Measurements from ENCODE around the gene TXLNA. TPM values are rescaled to one million over a fixed set of nuclear protein-coding genes. Genes with fewer than 3 reads are reported as not detected.
A peak's percentile ranks its signal among the peaks of the same experiment; 100 is the strongest.

TXLNA gene
- total RNA-seq, 1 experiment from 2014 or later, result 49.8 TPM

- TF ChIP-seq NR1H2 (CRISPR knock-in tag; IDR thresholded peaks at IDR 0.05), result no peak
- no peak for TF ChIP-seq ZNF138 (CRISPR knock-in tag; conservative IDR thresholded peaks at IDR 0.05)
These were observed 42.1 kb downstream of the TXLNA start (continued) for GRCh38 chr1:32221581-32221979.

GRCh38 chr1:32221980-32222755 lies 42.7 kb downstream of the TXLNA start, which contains the start of the genes EIF3I and TMEM234:
TSS of gene EIF3I (plus strand) at chr1:32222407. CDS start at chr1:32222442, 35 bp downstream.
TSS of gene TMEM234 (minus strand) at chr1:32222353. CDS start at chr1:32222322, 31 bp downstream.
- Mint-ChIP-seq H3K9me3 (no peaks in the 10 kb centered on the region), H3K27me3 (ENCODE audit: low read depth) (no peaks in the 10 kb centered on the region), H3K4me1 (peaks cover 13% of the 10 kb centered on the region), H3K36me3 (peaks cover 18% of the 10 kb centered on the region), H3K4me3 (peak within 1 kb of the TSS; percentile 95), H3K27ac (peak within 1 kb of the TSS; percentile 91)
- ChIA-PET POLR2A (interaction anchor here (1.2 kb wide), 1 partner anchor 23 kb away, joined by 3 read pairs; no protein-coding TSS in a partner anchor), CTCF (interaction anchor here (0.6 to 3.5 kb wide), 4 partner anchors 13 to 470 kb away, joined by 3 to 23 read pairs (median 6); no protein-coding TSS in a partner anchor)
- peak; percentile 93 for DNase-seq (ENCODE audit: low spot score)
- TF ChIP-seq CREB1 (CRISPR knock-in tag; IDR thresholded peaks at IDR 0.05) (no peak), MAX (CRISPR knock-in tag; IDR thresholded peaks at IDR 0.05) (peak; percentile 66; the same call in 1 of the 2 replicates), NFYB (CRISPR knock-in tag; conservative IDR thresholded peaks at IDR 0.05; ENCODE audit: low read depth) (no peak), GABPB1 (CRISPR knock-in tag; IDR thresholded peaks at IDR 0.05) (peak; percentile 70; the same call in 1 of the 2 replicates), RELA (CRISPR knock-in tag; IDR thresholded peaks at IDR 0.05; ENCODE audit: borderline replicate concordance) (no peak), ETV6 (CRISPR knock-in tag; IDR thresholded peaks at IDR 0.05) (peak; percentile 29; the same call in 1 of the 2 replicates), AR (CRISPR knock-in tag; IDR thresholded peaks at IDR 0.05) (no peak), CBFB (CRISPR knock-in tag; IDR thresholded peaks at IDR 0.05; ENCODE audit: low read depth) (no peak), ESRRA (CRISPR knock-in tag; IDR thresholded peaks at IDR 0.05; ENCODE audit: borderline replicate concordance) (0 out of 2 replicates have a peak, but pooled peaks have one; percentile 26), NFE2L1 (CRISPR knock-in tag; IDR thresholded peaks at IDR 0.05) (0 out of 2 replicates have a peak, but pooled peaks have one; percentile 20), MXD4 (CRISPR knock-in tag; IDR thresholded peaks at IDR 0.05; ENCODE audit: borderline replicate concordance) (no peak), FOXK1 (CRISPR knock-in tag; IDR thresholded peaks at IDR 0.05) (peak; percentile 41; the same call in 1 of the 2 replicates), HMGA2 (CRISPR knock-in tag; IDR thresholded peaks at IDR 0.05) (no peak), EMX1 (CRISPR knock-in tag; IDR thresholded peaks at IDR 0.05) (no peak), SMAD3 (CRISPR knock-in tag; IDR thresholded peaks at IDR 0.05; ENCODE audit: borderline replicate concordance) (peak; percentile 73; the same call in 1 of the 2 replicates), ZNF416 (CRISPR knock-in tag; IDR thresholded peaks at IDR 0.05) (no peak), JUN (CRISPR knock-in tag; IDR thresholded peaks at IDR 0.05) (0 out of 2 replicates have a peak, but pooled peaks have one; percentile 12), SP1 (CRISPR knock-in tag; conservative IDR thresholded peaks at IDR 0.05) (peak; percentile 76; the same call in 1 of the 2 replicates), TEAD1 (CRISPR knock-in tag; IDR thresholded peaks at IDR 0.05) (peak; percentile 42; the same call in 1 of the 2 replicates), CREM (CRISPR knock-in tag; IDR thresholded peaks at IDR 0.05) (0 out of 2 replicates have a peak, but pooled peaks have one; percentile 44), ZNF219 (CRISPR knock-in tag; IDR thresholded peaks at IDR 0.05; ENCODE audit: borderline replicate concordance) (no peak), TCF7 (CRISPR knock-in tag; IDR thresholded peaks at IDR 0.05; ENCODE audit: low read depth) (no peak), NR2C2 (CRISPR knock-in tag; IDR thresholded peaks at IDR 0.05) (peak; percentile 51), NFATC4 (CRISPR knock-in tag; IDR thresholded peaks at IDR 0.05) (no peak)
- TF ChIP-seq, protein P1, sequence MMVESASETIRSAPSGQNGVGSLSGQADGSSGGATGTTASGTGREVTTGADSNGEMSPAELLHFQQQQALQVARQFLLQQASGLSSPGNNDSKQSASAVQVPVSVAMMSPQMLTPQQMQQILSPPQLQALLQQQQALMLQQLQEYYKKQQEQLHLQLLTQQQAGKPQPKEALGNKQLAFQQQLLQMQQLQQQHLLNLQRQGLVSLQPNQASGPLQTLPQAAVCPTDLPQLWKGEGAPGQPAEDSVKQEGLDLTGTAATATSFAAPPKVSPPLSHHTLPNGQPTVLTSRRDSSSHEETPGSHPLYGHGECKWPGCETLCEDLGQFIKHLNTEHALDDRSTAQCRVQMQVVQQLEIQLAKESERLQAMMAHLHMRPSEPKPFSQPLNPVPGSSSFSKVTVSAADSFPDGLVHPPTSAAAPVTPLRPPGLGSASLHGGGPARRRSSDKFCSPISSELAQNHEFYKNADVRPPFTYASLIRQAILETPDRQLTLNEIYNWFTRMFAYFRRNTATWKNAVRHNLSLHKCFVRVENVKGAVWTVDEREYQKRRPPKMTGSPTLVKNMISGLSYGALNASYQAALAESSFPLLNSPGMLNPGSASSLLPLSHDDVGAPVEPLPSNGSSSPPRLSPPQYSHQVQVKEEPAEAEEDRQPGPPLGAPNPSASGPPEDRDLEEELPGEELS (CRISPR knock-in tag; IDR thresholded peaks at IDR 0.05), result peak; percentile 31; the same call in 1 of the 2 replicates
- TF ChIP-seq, protein P2, sequence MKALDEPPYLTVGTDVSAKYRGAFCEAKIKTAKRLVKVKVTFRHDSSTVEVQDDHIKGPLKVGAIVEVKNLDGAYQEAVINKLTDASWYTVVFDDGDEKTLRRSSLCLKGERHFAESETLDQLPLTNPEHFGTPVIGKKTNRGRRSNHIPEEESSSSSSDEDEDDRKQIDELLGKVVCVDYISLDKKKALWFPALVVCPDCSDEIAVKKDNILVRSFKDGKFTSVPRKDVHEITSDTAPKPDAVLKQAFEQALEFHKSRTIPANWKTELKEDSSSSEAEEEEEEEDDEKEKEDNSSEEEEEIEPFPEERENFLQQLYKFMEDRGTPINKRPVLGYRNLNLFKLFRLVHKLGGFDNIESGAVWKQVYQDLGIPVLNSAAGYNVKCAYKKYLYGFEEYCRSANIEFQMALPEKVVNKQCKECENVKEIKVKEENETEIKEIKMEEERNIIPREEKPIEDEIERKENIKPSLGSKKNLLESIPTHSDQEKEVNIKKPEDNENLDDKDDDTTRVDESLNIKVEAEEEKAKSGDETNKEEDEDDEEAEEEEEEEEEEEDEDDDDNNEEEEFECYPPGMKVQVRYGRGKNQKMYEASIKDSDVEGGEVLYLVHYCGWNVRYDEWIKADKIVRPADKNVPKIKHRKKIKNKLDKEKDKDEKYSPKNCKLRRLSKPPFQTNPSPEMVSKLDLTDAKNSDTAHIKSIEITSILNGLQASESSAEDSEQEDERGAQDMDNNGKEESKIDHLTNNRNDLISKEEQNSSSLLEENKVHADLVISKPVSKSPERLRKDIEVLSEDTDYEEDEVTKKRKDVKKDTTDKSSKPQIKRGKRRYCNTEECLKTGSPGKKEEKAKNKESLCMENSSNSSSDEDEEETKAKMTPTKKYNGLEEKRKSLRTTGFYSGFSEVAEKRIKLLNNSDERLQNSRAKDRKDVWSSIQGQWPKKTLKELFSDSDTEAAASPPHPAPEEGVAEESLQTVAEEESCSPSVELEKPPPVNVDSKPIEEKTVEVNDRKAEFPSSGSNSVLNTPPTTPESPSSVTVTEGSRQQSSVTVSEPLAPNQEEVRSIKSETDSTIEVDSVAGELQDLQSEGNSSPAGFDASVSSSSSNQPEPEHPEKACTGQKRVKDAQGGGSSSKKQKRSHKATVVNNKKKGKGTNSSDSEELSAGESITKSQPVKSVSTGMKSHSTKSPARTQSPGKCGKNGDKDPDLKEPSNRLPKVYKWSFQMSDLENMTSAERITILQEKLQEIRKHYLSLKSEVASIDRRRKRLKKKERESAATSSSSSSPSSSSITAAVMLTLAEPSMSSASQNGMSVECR (CRISPR knock-in tag; IDR thresholded peaks at IDR 0.05; ENCODE audit: borderline replicate concordance), result peak; percentile 74; the same call in 1 of the 2 replicates
- peak; percentile 90 for ATAC-seq
